Measurements from ENCODE around the gene DGKZ.

- TF ChIP-seq POLR2A (IDR thresholded peaks at IDR 0.05) (no peak), CTCF (IDR thresholded peaks at IDR 0.05) (no peak)
Measured at GRCh38 chr11:46333394-46333947, 13.8 kb upstream of the DGKZ start.
